Measurements from ENCODE around the gene FGF14. TPM values are rescaled to one million over a fixed set of nuclear protein-coding genes. Genes with fewer than 3 reads are reported as not detected.
"Not testable (repeated sequence)": the region's sequence is repeated elsewhere in the genome, so short reads cannot be mapped to it uniquely, and the experiment has no call there.

The FGF14 gene
- total and polyA plus RNA-seq, 4 donors, result 19.3 to 59.7 (median 38.0) TPM

- Histone ChIP-seq H3K4me3 (ENCODE audit: low read depth, low read length) (no peak overlapping the region), H3K9me3 (ENCODE audit: control insufficient read depth, insufficient read depth, low read length) (no peaks in the 10 kb centered on the region), H3K4me1 (ENCODE audit: control insufficient read depth, insufficient read depth, low read length) (no peaks in the 10 kb centered on the region), H3K36me3 (ENCODE audit: control insufficient read depth, insufficient read depth, low read length) (no peaks in the 10 kb centered on the region), H3K27ac (ENCODE audit: low read depth, low read length) (no peak overlapping the region), H3K27me3 (ENCODE audit: control insufficient read depth, insufficient read depth, low read length) (no peaks in the 10 kb centered on the region)
- no CpG with 5 or more reads among the region's 6 CpGs for WGBS (ENCODE audit: insufficient coverage)
- peak in 1 of 6 donors; percentile 51 for DNase-seq (ENCODE audit: low read depth in 4 of 6, low spot score in 6 of 6)
These were observed 330.1 kb downstream of the FGF14 start for GRCh38 chr13:102071711-102072110.

GRCh38 chr13:102068323-102068722 lies 333.5 kb downstream of the FGF14 start:
- not testable (repeated sequence) for H3K27ac ChIP-seq (ENCODE audit: low read depth, low read length); H3K27me3 ChIP-seq (ENCODE audit: control insufficient read depth, insufficient read depth, low read length); H3K4me1 ChIP-seq (ENCODE audit: control insufficient read depth, insufficient read depth, low read length); H3K36me3 ChIP-seq (ENCODE audit: control insufficient read depth, insufficient read depth, low read length); DNase-seq (ENCODE audit: low read depth in 4 of 6, low spot score in 6 of 6); H3K9me3 ChIP-seq (ENCODE audit: control insufficient read depth, insufficient read depth, low read length); H3K4me3 ChIP-seq (ENCODE audit: low read depth, low read length)
- 96% methylated on average over 11 of the region's 28 CpGs for WGBS (ENCODE audit: insufficient coverage)

- Histone ChIP-seq H3K9me3 (ENCODE audit: control insufficient read depth, insufficient read depth, low read length) (peaks cover 4% of the 10 kb centered on the region), H3K36me3 (ENCODE audit: control insufficient read depth, insufficient read depth, low read length) (no peaks in the 10 kb centered on the region), H3K4me1 (ENCODE audit: control insufficient read depth, insufficient read depth, low read length) (no peaks in the 10 kb centered on the region), H3K4me3 (ENCODE audit: low read depth, low read length) (no peak overlapping the region), H3K27ac (ENCODE audit: low read depth, low read length) (no peak overlapping the region), H3K27me3 (ENCODE audit: control insufficient read depth, insufficient read depth, low read length) (no peaks in the 10 kb centered on the region)
- WGBS (ENCODE audit: insufficient coverage), result 100% methylated on average over 1 of the region's 2 CpGs
- no peak for DNase-seq (ENCODE audit: low read depth in 4 of 6, low spot score in 6 of 6)
These were observed 346.6 kb downstream of the FGF14 start for GRCh38 chr13:102055090-102055779.

DNA sequence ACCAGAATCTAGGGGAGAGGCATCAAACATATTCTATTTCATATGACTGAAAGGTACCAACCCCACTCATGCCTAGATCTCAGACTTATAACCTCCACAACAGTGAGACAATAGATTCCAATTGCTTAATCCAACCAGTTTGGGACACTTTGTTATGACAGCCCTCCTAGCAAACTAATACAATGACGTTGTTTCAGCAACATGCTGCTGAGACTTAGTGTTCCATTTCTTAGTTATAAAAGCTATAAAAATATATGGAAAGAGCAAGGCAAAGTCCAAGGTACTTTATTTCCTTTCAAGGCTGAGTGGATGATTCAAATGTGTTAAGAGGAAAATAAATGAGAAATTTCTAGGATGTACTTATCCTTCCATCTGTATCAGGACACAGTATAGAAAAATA lies 352.0 kb downstream of the FGF14 start:
- no peaks in the 10 kb centered on the region for H3K36me3 ChIP-seq (ENCODE audit: control insufficient read depth, insufficient read depth, low read length)
- no peak for DNase-seq (ENCODE audit: low read depth in 4 of 6, low spot score in 6 of 6)
- H3K27ac ChIP-seq (ENCODE audit: low read depth, low read length), result no peak overlapping the region
- H3K27me3 ChIP-seq (ENCODE audit: control insufficient read depth, insufficient read depth, low read length), result no peaks in the 10 kb centered on the region
- peaks cover 4% of the 10 kb centered on the region for H3K9me3 ChIP-seq (ENCODE audit: control insufficient read depth, insufficient read depth, low read length)
- no CpG with 5 or more reads among the region's 1 CpG for WGBS (ENCODE audit: insufficient coverage)
- H3K4me1 ChIP-seq (ENCODE audit: control insufficient read depth, insufficient read depth, low read length), result no peaks in the 10 kb centered on the region
- H3K4me3 ChIP-seq (ENCODE audit: low read depth, low read length), result no peak overlapping the region

- no peaks in the 10 kb centered on the region for H3K4me1 ChIP-seq (ENCODE audit: control insufficient read depth, insufficient read depth, low read length)
- peak in 4 of 6 donors; percentile 9 to 83 (median 27) for DNase-seq (ENCODE audit: low read depth in 4 of 6, low spot score in 6 of 6)
- no peaks in the 10 kb centered on the region for H3K36me3 ChIP-seq (ENCODE audit: control insufficient read depth, insufficient read depth, low read length)
- no peaks in the 10 kb centered on the region for H3K9me3 ChIP-seq (ENCODE audit: control insufficient read depth, insufficient read depth, low read length)
- no CpG with 5 or more reads among the region's 1 CpG for WGBS (ENCODE audit: insufficient coverage)
- no peak overlapping the region for H3K4me3 ChIP-seq (ENCODE audit: low read depth, low read length)
- no peaks in the 10 kb centered on the region for H3K27me3 ChIP-seq (ENCODE audit: control insufficient read depth, insufficient read depth, low read length)
- no peak overlapping the region for H3K27ac ChIP-seq (ENCODE audit: low read depth, low read length)
These were observed 356.1 kb downstream of the FGF14 start for GRCh38 chr13:102045731-102046130.

DNA sequence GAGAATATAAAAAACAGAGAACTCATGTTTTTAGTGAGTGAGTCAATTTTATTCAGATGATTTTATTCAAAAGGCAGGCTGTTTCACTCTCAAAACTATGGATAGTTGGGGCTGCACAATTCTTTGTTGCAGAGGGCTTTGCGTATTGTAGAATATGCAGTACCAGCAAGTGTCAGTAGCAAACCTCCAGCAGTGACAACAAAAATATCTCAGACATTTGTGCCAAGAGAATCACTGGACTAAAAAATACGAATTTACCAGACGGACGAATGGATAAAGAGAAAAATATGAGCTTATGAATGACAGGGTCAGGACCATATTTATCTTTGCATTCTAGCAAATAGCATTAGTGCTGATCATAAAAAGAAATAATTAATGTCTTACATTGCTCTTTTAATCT lies 359.1 kb downstream of the FGF14 start:
- no peaks in the 10 kb centered on the region for H3K36me3 ChIP-seq (ENCODE audit: control insufficient read depth, insufficient read depth, low read length)
- no peaks in the 10 kb centered on the region for H3K9me3 ChIP-seq (ENCODE audit: control insufficient read depth, insufficient read depth, low read length)
- H3K27me3 ChIP-seq (ENCODE audit: control insufficient read depth, insufficient read depth, low read length), result no peaks in the 10 kb centered on the region
- H3K4me3 ChIP-seq (ENCODE audit: low read depth, low read length), result no peak overlapping the region
- H3K4me1 ChIP-seq (ENCODE audit: control insufficient read depth, insufficient read depth, low read length), result no peaks in the 10 kb centered on the region
- H3K27ac ChIP-seq (ENCODE audit: low read depth, low read length), result no peak overlapping the region
- DNase-seq (ENCODE audit: low read depth in 4 of 6, low spot score in 6 of 6), result no peak
- WGBS (ENCODE audit: insufficient coverage), result 67% methylated on average over 3 of the region's 4 CpGs

- Histone ChIP-seq H3K4me1 (ENCODE audit: control insufficient read depth, insufficient read depth, low read length) (no peaks in the 10 kb centered on the region), H3K27me3 (ENCODE audit: control insufficient read depth, insufficient read depth, low read length) (no peaks in the 10 kb centered on the region), H3K9me3 (ENCODE audit: control insufficient read depth, insufficient read depth, low read length) (no peaks in the 10 kb centered on the region), H3K36me3 (ENCODE audit: control insufficient read depth, insufficient read depth, low read length) (no peaks in the 10 kb centered on the region), H3K27ac (ENCODE audit: low read depth, low read length) (no peak overlapping the region), H3K4me3 (ENCODE audit: low read depth, low read length) (no peak overlapping the region)
- DNase-seq (ENCODE audit: low read depth in 4 of 6, low spot score in 6 of 6), result no peak
These were observed 360.3 kb downstream of the FGF14 start for GRCh38 chr13:102041544-102041943.

- Histone ChIP-seq H3K9me3 (ENCODE audit: control insufficient read depth, insufficient read depth, low read length) (no peaks in the 10 kb centered on the region), H3K27me3 (ENCODE audit: control insufficient read depth, insufficient read depth, low read length) (no peaks in the 10 kb centered on the region), H3K4me3 (ENCODE audit: low read depth, low read length) (no peak overlapping the region), H3K27ac (ENCODE audit: low read depth, low read length) (no peak overlapping the region), H3K36me3 (ENCODE audit: control insufficient read depth, insufficient read depth, low read length) (no peaks in the 10 kb centered on the region), H3K4me1 (ENCODE audit: control insufficient read depth, insufficient read depth, low read length) (no peaks in the 10 kb centered on the region)
- 100% methylated on average over 1 of the region's 2 CpGs for WGBS (ENCODE audit: insufficient coverage)
- DNase-seq (ENCODE audit: low read depth in 4 of 6, low spot score in 6 of 6), result no peak
These were observed 361.0 kb downstream of the FGF14 start for GRCh38 chr13:102040812-102041211.

DNA sequence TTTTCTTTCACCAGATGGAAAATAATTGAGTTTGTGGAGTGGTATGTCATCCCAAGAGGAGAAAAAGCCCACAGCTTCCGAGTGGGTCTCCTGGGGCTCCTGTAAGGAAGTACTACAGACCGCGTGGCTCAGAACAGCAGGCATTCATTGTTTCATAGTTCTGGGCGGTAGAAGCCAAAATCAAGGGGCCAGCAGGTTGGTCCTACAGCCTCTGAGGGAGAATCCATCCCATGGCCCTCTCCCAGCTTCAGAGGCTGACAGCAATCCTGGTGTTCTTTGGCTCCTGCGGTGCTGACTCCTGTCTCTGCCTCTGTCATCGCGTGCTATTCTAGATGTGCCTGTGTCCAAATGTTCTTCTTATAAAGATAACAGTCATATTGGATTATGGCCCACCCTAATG lies 362.6 kb downstream of the FGF14 start:
- WGBS (ENCODE audit: insufficient coverage), result 51% methylated on average over 4 of the region's 7 CpGs

GRCh38 chr13:102038787-102039186 lies 363.1 kb downstream of the FGF14 start:
- Histone ChIP-seq H3K36me3 (ENCODE audit: control insufficient read depth, insufficient read depth, low read length) (no peaks in the 10 kb centered on the region), H3K4me1 (ENCODE audit: control insufficient read depth, insufficient read depth, low read length) (no peaks in the 10 kb centered on the region), H3K9me3 (ENCODE audit: control insufficient read depth, insufficient read depth, low read length) (no peaks in the 10 kb centered on the region), H3K27me3 (ENCODE audit: control insufficient read depth, insufficient read depth, low read length) (no peaks in the 10 kb centered on the region), H3K4me3 (ENCODE audit: low read depth, low read length) (no peak overlapping the region), H3K27ac (ENCODE audit: low read depth, low read length) (no peak overlapping the region)
- WGBS (ENCODE audit: insufficient coverage), result no CpG with 5 or more reads among the region's 1 CpG
- no peak for DNase-seq (ENCODE audit: low read depth in 4 of 6, low spot score in 6 of 6)

More for the DNA sequence above, 362.6 kb downstream of the FGF14 start:
- Histone ChIP-seq H3K36me3 (ENCODE audit: control insufficient read depth, insufficient read depth, low read length) (no peaks in the 10 kb centered on the region), H3K4me1 (ENCODE audit: control insufficient read depth, insufficient read depth, low read length) (no peaks in the 10 kb centered on the region), H3K27me3 (ENCODE audit: control insufficient read depth, insufficient read depth, low read length) (no peaks in the 10 kb centered on the region), H3K9me3 (ENCODE audit: control insufficient read depth, insufficient read depth, low read length) (no peaks in the 10 kb centered on the region), H3K27ac (ENCODE audit: low read depth, low read length) (no peak overlapping the region), H3K4me3 (ENCODE audit: low read depth, low read length) (no peak overlapping the region)
- DNase-seq (ENCODE audit: low read depth in 4 of 6, low spot score in 6 of 6), result no peak

Measured in spinal cord (tissue), 10 donors.